ENCODE results near the gene IFNAR1.

Gene IFNAR1

DNA sequence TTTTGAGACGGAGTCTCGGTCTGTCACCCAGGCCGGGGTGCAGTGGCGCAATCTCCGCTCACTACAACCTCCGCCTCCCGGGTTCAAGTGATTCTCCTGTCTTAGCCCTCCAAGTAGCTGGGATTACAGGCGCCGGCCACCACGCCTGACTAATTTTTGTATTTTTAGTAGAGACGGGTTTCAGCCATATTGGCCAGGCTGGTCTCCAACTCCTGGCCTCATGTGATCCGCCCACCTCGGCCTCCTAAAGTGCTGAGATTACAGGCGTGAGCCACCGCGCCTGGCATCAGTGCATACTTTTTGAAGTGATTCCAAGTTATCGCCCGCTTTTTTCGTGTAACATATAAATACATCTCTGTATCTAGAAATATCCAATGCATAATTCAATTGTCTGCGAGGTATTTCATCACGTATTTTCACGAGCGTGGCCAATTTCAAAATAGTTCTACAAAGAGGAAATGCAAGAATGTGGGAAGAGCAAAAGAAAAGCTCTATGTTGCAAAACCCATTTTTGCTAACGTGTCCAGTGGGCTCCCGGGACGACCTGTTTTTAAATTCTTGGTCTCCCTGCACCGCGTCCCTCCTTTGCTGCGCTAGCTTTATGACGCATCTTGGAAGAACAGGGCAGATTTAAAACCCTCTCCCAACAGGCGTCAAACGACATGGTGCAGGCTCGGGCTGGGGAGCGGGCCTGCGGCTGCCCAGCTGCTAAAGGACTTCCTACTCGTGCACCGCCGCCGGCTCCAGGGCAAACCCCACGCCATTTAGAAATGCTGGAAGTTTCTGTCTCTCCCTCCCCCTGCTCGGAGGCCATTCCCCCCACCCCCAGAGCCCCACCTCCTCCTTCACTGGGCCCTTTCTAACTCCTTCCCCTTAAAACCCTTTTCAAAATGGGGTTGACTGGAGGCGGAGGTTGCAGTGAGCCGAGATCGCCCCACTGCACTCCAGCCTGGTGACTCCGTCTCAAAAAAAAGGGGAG is 77.5 kb downstream of the IFNAR1 start:
- no peak for DNase-seq (ENCODE audit: low read depth in 2 of 2)

DNA sequence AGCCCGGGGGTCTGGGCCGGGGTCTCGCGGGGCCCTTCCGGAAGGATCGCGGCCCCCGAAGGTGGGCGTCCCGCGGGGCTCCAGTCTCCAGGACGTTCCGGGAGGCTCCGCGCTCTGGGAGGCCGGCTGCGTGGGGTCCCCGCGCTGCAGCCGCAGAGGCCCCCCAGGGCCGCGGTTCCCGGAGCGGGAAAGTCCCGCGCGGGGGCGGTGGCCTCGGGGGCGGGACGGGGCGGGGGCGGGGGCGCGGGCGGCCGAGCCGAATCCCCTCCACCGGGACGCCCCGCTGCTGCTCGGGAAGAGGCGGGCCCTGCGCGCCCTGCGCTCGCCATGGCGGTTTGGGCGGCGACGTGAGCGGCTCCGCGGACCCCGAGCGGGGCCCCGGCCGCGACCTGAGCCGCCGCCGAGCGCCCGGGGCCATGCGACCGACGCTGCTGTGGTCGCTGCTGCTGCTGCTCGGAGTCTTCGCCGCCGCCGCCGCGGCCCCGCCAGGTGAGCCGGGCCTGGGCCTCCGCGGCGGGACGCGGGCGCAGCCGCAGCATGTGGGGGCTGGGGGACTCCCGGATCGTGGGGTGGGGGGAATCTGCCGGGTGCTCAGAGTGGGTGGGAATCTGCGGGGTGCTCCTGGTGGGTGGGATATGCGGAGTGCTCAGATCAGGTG is 78.5 kb downstream of the IFNAR1 start, which contains the start of gene IFNGR2:
IFNGR2 (plus strand) TSS at position 286 of the 658 bp plus-strand sequence; CDS start at position 417, 131 bp downstream.
- no peak for DNase-seq (ENCODE audit: low read depth in 2 of 2)

DNA sequence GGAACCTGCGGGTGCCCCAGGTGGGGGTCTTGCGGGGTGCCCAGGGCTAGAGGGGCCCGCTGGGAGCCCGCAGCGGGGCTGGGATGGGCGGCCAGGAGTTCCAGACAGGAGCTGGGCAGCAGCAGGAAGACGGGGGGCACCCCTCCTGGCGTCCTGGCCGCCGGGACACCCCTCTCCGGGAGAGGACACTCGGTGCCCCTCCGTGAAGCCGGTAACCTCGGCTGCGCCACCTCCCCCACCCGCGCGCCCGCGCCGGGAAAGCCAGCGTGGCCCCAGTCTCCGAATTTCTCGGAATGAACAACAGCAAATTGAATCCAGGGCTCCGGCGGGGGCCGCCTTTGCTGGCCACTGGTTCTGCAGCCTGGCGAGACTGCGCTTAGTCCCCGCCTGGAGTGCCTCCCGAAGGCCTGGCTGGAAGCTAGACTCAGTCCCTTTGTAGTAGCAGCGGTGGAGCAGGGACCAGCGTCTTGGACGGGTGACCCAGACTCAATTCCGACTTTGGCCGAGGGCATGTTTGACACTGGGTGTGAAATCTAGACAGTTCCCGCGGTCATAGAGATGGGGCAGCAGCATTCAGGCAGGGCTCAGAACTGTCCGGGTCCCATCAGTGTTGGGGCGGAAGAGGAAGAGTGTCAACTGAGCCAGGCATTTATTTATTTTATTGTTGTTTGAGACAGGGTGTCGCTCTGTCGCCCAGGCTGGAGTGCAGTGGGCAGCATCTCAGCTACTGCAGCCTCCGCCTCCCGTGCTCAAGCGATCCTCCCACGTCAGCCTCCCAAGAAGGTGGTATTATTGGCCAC is 79.2 kb downstream of the IFNAR1 start:
- no peak for DNase-seq (ENCODE audit: low read depth in 2 of 2)

DNA sequence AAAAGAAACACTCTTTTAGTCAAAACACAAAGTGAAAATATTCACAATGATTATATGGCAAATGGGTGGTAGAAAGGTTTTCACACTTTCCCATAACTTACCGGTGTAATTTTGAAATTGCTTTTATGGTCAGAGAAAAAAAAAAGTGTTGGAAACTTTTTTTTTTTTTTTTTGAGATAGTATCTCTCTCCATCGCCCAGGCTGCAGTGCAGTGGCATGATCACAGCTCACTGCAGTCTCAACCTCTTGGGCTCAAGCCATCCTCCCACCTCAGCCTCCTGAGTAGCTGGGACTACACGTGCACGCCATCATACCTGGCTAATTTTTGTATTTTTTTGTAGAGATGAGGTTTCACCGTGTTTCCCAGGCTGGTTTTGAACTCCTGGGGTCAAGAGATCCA is 81.7 kb downstream of the IFNAR1 start:
- no peak for DNase-seq (ENCODE audit: low read depth in 2 of 2)
